Sigmoid colon (tissue), 4 donors: ENCODE results near the gene PRG3.

Experiments used
- EP300 ChIP-seq, 4 donors: sonication (generic); formaldehyde crosslinking; IDR thresholded peaks; one replicate each; pipeline ENCODE4 v1.6.1; 2017; ENCODE audit warnings: antibody characterized with exemption in 4 of 4
- POLR2A ChIP-seq, 2 donors: fragments of 450-650 bp; IDR thresholded peaks; one replicate each; pipeline ENCODE4 v1.6.1; 2016; ENCODE audit warnings: antibody characterized with exemption in 2 of 2, mild to moderate bottlenecking in 2 of 2, moderate library complexity in 2 of 2
- TF ChIP-seq, protein P1 (sequence below), 4 experiments: fragments of 450-650 bp in 3 of 4; fragments of 200-600 bp in 1 of 4; IDR thresholded peaks; one replicate each; pipeline ENCODE4 v1.5.1; 2016 to 2019; ENCODE audit warnings: antibody characterized with exemption in 4 of 4, mild to moderate bottlenecking in 3 of 4, moderate library complexity in 2 of 4

DNA sequence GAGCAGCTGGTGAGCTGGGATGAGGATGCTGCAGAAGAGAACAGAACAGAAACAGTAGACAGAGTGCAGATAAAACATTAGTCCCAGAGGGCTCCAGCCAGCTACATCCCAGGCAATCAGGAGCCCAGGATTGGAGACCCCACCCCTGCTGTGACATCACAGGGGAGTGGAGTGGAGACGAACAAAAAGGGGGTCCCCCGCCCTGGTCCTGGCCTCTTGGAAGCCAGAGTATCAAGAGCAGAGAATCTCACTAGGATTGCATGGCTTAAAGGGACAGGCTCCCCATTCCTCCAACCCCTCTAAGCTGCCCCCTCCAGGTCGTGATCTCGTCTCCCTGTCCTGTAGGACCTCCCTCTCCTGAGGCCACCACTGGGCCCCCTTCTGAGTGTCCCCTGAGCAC lies 42.8 kb downstream of the PRG3 start, which contains the start of gene P2RX3:
- TF ChIP-seq POLR2A (IDR thresholded peaks at IDR 0.05): no peak
- TF ChIP-seq, protein P1, sequence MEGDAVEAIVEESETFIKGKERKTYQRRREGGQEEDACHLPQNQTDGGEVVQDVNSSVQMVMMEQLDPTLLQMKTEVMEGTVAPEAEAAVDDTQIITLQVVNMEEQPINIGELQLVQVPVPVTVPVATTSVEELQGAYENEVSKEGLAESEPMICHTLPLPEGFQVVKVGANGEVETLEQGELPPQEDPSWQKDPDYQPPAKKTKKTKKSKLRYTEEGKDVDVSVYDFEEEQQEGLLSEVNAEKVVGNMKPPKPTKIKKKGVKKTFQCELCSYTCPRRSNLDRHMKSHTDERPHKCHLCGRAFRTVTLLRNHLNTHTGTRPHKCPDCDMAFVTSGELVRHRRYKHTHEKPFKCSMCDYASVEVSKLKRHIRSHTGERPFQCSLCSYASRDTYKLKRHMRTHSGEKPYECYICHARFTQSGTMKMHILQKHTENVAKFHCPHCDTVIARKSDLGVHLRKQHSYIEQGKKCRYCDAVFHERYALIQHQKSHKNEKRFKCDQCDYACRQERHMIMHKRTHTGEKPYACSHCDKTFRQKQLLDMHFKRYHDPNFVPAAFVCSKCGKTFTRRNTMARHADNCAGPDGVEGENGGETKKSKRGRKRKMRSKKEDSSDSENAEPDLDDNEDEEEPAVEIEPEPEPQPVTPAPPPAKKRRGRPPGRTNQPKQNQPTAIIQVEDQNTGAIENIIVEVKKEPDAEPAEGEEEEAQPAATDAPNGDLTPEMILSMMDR (IDR thresholded peaks at IDR 0.05): no peak
- TF ChIP-seq EP300 (IDR thresholded peaks at IDR 0.05): no peak
